Testis (tissue), 2 donors: Measurements from ENCODE around the gene DPEP1.
A peak's percentile ranks its signal among the peaks of the same experiment; 100 is the strongest.

Experiments
- POLR2A ChIP-seq: fragments of 450-650 bp; IDR thresholded peaks from one replicate; pipeline ENCODE4 v1.6.1; 2017; ENCODE audit warnings: antibody characterized with exemption, mild to moderate bottlenecking, moderate library complexity
- TF ChIP-seq, protein P1 (sequence below), 3 experiments: fragments of 450-650 bp in 2 of 3; fragments of 200-600 bp in 1 of 3; sonication (generic) in 1 of 3; IDR thresholded peaks; one replicate each; pipeline ENCODE4 v1.5.1; 2016 to 2019; ENCODE audit warnings: antibody characterized with exemption in 3 of 3, mild to moderate bottlenecking in 2 of 3, moderate library complexity in 1 of 3

DNA sequence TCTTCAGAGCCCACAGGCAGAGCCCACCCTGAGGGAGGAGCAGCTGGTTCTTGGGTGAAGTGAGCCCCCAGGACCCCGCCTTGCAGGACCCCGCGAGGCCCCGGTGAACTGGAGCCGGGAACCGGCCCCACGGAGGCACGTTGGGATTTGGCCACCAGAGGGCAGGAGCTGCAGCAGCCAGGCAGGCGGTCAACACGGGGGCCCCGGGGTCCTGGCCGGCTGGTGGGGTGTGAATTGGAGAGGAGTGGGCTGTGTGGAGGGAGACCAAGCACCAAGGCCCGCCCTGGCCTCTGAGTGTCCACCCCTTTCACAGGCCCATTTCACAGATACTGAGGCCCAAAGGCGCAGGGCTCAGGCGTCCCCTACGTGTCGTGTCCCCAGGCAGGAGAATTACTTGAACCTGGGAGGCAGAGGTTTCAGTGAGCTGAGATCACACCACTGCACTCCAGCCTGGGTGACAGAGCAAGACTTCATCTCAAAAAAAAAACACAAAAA, 2.2 kb downstream of the DPEP1 start:
- TF ChIP-seq, protein P1, sequence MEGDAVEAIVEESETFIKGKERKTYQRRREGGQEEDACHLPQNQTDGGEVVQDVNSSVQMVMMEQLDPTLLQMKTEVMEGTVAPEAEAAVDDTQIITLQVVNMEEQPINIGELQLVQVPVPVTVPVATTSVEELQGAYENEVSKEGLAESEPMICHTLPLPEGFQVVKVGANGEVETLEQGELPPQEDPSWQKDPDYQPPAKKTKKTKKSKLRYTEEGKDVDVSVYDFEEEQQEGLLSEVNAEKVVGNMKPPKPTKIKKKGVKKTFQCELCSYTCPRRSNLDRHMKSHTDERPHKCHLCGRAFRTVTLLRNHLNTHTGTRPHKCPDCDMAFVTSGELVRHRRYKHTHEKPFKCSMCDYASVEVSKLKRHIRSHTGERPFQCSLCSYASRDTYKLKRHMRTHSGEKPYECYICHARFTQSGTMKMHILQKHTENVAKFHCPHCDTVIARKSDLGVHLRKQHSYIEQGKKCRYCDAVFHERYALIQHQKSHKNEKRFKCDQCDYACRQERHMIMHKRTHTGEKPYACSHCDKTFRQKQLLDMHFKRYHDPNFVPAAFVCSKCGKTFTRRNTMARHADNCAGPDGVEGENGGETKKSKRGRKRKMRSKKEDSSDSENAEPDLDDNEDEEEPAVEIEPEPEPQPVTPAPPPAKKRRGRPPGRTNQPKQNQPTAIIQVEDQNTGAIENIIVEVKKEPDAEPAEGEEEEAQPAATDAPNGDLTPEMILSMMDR (IDR thresholded peaks at IDR 0.05): peak; percentile 11 to 43 (median 33)
- TF ChIP-seq POLR2A: no peak
